ENCODE measurements around the gene LTB. TPM values are rescaled to one million over a fixed set of nuclear protein-coding genes. Genes with fewer than 3 reads are reported as not detected.

Gene LTB
- total and polyA plus RNA-seq, 9 of the 15 experiments (the other 6 are each of a cell fraction or from before 2014, with no cell fraction given): 0.07 to 0.51 TPM; not detected in 7

DNA sequence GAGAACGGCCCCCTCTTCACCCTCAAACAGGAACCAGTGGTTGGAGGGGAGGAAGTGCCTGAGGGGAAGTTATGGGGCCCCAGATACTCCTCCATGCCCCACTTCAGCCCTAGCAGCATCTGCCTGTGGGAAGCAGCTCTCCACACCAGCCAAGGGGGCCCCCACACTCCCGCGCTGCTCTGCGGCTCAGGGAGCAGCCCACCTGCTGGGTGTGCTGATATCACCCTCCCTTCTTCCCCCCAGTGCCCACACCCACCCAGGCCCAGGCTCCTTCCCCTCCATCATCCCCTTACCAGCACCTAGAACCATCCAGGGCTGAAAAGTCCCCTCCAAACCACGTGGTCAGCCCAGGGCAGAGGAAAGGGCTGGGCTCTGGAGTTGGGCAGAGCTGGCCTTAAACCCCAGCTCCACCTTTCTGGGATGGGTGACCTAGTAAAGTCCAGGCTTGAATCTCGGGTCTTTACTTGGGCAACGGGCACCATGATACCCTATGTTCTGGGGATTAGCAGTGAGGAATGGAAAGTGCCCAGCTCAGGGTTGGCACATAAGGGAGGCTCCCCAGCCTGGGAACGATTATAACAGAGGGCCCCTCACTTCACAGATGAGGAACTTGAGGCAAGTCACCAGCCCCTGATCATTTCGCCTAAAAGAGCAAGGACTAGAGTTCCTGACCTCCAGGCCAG is 4.5 kb upstream of the LTB start:
- Histone ChIP-seq H3K36me3 (ENCODE audit: control insufficient read depth, insufficient read depth, low read length) (no peaks in the 10 kb centered on the region), H3K4me3 (no peak overlapping the region), H3K4me2 (ENCODE audit: insufficient read depth, low read length) (no peak overlapping the region), H3K4me1 (replicated peaks in 1 of 2; ENCODE audit: control insufficient read depth in 2 of 2, insufficient read depth in 2 of 2, low read length in 2 of 2) (peaks cover 27 to 30% of the 10 kb centered on the region in 2 experiments), H3K79me2 (ENCODE audit: control insufficient read depth, insufficient read depth, low read length) (no peaks in the 10 kb centered on the region), H3K27ac (ENCODE audit: extremely low read depth, low read depth, low read length) (no peak overlapping the region), H2AFZ (ENCODE audit: low read depth, low read length) (peak overlapping the region; percentile 51), H3K9me3 (replicated peaks; ENCODE audit: control insufficient read depth, insufficient read depth, low read depth, low read length) (no peaks in the 10 kb centered on the region), H3K9ac (ENCODE audit: insufficient read depth in 1 of 2, low read depth in 2 of 2, low read length in 2 of 2) (peak overlapping the region in 1 of 2 experiments; percentile 18; a peak in 2 of 4 replicates), H3K9me1 (ENCODE audit: control insufficient read depth, insufficient read depth, low read length) (no peaks in the 10 kb centered on the region), H4K20me1 (replicated peaks; ENCODE audit: control insufficient read depth, insufficient read depth, low read length) (no peaks in the 10 kb centered on the region), H3K27me3 (ENCODE audit: control insufficient read depth in 2 of 2, insufficient read depth in 2 of 2, low read length in 2 of 2) (no peaks in the 10 kb centered on the region)
- BruUV-seq (replicated peaks): no TSS peak
- in situ Hi-C loops (cut with MboI) (no loop called here), intact Hi-C loops (cut with micrococcal nuclease) (loop anchor here (10.0 kb wide), 1 partner anchor 392 kb away; no protein-coding TSS in a partner anchor)
- ATAC-seq: no peak
- POLR2A ChIA-PET: interaction anchor here (0.5 to 1.8 kb wide), 6 partner anchors 9 to 495 kb away, joined by 3 to 8 read pairs (median 4); partner anchors contain the start of gene DDX39B
- no peak for DNase-seq (ENCODE audit: extremely low read depth in 1 of 4, low spot score in 3 of 4)
- CTCF ChIA-PET (ENCODE audit: low intra/inter-chr PET ratio): no interaction called here
- whole genome bisulfite sequencing (ENCODE audit: insufficient coverage, low coverage, missing lambda C conversion rate): 26% methylated on average over 9 of the region's 9 CpGs
- no peak for FAIRE-seq
- TF ChIP-seq, protein P1, sequence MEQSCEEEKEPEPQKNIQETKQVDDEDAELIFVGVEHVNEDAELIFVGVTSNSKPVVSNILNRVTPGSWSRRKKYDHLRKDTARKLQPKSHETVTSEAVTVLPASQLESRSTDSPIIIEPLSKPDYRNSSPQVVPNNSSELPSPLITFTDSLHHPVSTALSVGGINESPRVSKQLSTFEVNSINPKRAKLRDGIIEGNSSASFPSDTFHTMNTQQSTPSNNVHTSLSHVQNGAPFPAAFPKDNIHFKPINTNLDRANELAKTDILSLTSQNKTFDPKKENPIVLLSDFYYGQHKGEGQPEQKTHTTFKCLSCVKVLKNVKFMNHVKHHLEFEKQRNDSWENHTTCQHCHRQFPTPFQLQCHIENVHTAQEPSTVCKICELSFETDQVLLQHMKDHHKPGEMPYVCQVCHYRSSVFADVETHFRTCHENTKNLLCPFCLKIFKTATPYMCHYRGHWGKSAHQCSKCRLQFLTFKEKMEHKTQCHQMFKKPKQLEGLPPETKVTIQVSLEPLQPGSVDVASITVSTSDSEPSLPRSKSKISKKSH (CRISPR knock-in tag; IDR thresholded peaks at IDR 0.05): no peak
- TF ChIP-seq, protein P2, sequence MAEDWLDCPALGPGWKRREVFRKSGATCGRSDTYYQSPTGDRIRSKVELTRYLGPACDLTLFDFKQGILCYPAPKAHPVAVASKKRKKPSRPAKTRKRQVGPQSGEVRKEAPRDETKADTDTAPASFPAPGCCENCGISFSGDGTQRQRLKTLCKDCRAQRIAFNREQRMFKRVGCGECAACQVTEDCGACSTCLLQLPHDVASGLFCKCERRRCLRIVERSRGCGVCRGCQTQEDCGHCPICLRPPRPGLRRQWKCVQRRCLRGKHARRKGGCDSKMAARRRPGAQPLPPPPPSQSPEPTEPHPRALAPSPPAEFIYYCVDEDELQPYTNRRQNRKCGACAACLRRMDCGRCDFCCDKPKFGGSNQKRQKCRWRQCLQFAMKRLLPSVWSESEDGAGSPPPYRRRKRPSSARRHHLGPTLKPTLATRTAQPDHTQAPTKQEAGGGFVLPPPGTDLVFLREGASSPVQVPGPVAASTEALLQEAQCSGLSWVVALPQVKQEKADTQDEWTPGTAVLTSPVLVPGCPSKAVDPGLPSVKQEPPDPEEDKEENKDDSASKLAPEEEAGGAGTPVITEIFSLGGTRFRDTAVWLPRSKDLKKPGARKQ (CRISPR knock-in tag; IDR thresholded peaks at IDR 0.05): no peak
- TF ChIP-seq SPI1 (IDR thresholded peaks at IDR 0.05; ENCODE audit: borderline replicate concordance, low read depth, low read length): peak; percentile 83
- peak; percentile 44; the same call in 1 of the 2 replicates for TF ChIP-seq ZBTB7A (IDR thresholded peaks at IDR 0.05; ENCODE audit: borderline replicate concordance, control insufficient read depth, low read depth, low read length)
- 0 out of 2 replicates have a peak, but pooled peaks have one; percentile 28 for TF ChIP-seq RAD51 (IDR thresholded peaks at IDR 0.05; ENCODE audit: borderline replicate concordance, low read depth)
- no peak for TF ChIP-seq ADNP (tag; IDR thresholded peaks at IDR 0.05)
- no peak for TF ChIP-seq PRMT5 (CRISPR knock-in tag; IDR thresholded peaks at IDR 0.05)
- 0 out of 2 replicates have a peak, but pooled peaks have one; percentile 17 for TF ChIP-seq ZNF766 (CRISPR knock-in tag; conservative IDR thresholded peaks at IDR 0.05)
- no peak for TF ChIP-seq SMARCC2 (IDR thresholded peaks at IDR 0.05; ENCODE audit: low read depth)
- TF ChIP-seq MBD2 (IDR thresholded peaks at IDR 0.05; ENCODE audit: borderline replicate concordance, low read depth): no peak
- no peak for TF ChIP-seq EP300 (IDR thresholded peaks at IDR 0.05; ENCODE audit: low read length)
- TF ChIP-seq CBX2 (IDR thresholded peaks at IDR 0.05; ENCODE audit: insufficient read depth, low read length, poor library complexity, severe bottlenecking): no peak
- TF ChIP-seq, protein P3, sequence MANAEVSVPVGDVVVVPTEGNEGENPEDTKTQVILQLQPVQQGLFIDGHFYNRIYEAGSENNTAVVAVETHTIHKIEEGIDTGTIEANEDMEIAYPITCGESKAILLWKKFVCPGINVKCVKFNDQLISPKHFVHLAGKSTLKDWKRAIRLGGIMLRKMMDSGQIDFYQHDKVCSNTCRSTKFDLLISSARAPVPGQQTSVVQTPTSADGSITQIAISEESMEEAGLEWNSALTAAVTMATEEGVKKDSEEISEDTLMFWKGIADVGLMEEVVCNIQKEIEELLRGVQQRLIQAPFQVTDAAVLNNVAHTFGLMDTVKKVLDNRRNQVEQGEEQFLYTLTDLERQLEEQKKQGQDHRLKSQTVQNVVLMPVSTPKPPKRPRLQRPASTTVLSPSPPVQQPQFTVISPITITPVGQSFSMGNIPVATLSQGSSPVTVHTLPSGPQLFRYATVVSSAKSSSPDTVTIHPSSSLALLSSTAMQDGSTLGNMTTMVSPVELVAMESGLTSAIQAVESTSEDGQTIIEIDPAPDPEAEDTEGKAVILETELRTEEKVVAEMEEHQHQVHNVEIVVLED (CRISPR knock-in tag; IDR thresholded peaks at IDR 0.05): no peak
- TF ChIP-seq, protein P4, sequence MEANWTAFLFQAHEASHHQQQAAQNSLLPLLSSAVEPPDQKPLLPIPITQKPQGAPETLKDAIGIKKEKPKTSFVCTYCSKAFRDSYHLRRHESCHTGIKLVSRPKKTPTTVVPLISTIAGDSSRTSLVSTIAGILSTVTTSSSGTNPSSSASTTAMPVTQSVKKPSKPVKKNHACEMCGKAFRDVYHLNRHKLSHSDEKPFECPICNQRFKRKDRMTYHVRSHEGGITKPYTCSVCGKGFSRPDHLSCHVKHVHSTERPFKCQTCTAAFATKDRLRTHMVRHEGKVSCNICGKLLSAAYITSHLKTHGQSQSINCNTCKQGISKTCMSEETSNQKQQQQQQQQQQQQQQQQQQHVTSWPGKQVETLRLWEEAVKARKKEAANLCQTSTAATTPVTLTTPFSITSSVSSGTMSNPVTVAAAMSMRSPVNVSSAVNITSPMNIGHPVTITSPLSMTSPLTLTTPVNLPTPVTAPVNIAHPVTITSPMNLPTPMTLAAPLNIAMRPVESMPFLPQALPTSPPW (CRISPR knock-in tag; IDR thresholded peaks at IDR 0.05): peak; percentile 41
- TF ChIP-seq GABPA (tag; conservative IDR thresholded peaks at IDR 0.05; ENCODE audit: low read depth): peak; percentile 45; the same call in 1 of the 2 replicates
- TF ChIP-seq ZNF24 (IDR thresholded peaks at IDR 0.05): no peak

Data from K562 (cell line).